ENCODE results near the gene PPA2. TPM values are rescaled to one million over a fixed set of nuclear protein-coding genes. Genes with fewer than 3 reads are reported as not detected.

PPA2 gene
- total RNA-seq, 1 experiment from 2014 or later = 74.5 TPM

DNA sequence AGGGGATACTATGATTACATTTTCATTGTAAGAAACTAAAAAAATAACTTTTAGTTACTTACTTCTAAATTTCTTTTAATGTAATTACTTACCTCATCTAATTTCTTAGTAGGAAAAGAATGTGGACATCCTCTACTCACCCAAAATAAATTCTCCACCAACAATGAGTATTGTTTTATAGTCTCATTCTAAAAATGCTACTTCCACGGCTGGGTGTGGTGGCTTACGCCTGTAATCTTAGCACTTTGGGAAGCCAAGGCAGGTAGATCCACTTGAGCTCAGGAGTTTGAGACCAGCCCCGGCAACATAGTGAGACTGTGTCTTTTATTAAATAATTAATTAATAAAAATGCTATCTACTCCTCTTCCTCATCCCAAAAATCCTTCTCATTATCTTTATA lies 99.8 kb downstream of the PPA2 start:
- no peaks in the 10 kb centered on the region for H3K4me1 ChIP-seq (replicated peaks; ENCODE audit: insufficient read depth)
- no peak overlapping the region for H3K4me2 ChIP-seq
- POLR2A ChIA-PET (ENCODE audit: unreplicated experiment) = no interaction called here
- BruUV-seq (replicated peaks) = no TSS peak
- no peak overlapping the region for H3K4me3 ChIP-seq
- no peaks in the 10 kb centered on the region for H3K27me3 ChIP-seq (ENCODE audit: insufficient read depth, low read depth)
- TF ChIP-seq EZH2 (IDR thresholded peaks at IDR 0.05; ENCODE audit: low read depth) = no peak
- TF ChIP-seq, protein P1, sequence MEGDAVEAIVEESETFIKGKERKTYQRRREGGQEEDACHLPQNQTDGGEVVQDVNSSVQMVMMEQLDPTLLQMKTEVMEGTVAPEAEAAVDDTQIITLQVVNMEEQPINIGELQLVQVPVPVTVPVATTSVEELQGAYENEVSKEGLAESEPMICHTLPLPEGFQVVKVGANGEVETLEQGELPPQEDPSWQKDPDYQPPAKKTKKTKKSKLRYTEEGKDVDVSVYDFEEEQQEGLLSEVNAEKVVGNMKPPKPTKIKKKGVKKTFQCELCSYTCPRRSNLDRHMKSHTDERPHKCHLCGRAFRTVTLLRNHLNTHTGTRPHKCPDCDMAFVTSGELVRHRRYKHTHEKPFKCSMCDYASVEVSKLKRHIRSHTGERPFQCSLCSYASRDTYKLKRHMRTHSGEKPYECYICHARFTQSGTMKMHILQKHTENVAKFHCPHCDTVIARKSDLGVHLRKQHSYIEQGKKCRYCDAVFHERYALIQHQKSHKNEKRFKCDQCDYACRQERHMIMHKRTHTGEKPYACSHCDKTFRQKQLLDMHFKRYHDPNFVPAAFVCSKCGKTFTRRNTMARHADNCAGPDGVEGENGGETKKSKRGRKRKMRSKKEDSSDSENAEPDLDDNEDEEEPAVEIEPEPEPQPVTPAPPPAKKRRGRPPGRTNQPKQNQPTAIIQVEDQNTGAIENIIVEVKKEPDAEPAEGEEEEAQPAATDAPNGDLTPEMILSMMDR (conservative IDR thresholded peaks at IDR 0.05) = no peak
- no peaks in the 10 kb centered on the region for H3F3A ChIP-seq (ENCODE audit: insufficient read depth, low read depth)
- H4K20me1 ChIP-seq (ENCODE audit: insufficient read depth) = no peaks in the 10 kb centered on the region
- no peaks in the 10 kb centered on the region; the same call in 1 of the 2 replicates for H3K36me3 ChIP-seq (ENCODE audit: low read depth)
- H3K79me2 ChIP-seq (ENCODE audit: low read depth) = no peaks in the 10 kb centered on the region
- CTCF ChIA-PET = no interaction called here
- H2AFZ ChIP-seq = no peak overlapping the region
- no peaks in the 10 kb centered on the region for H3K9me2 ChIP-seq (ENCODE audit: insufficient read depth)
- H3K9me3 ChIP-seq (ENCODE audit: insufficient read depth, low read depth) = no peaks in the 10 kb centered on the region
- no peak overlapping the region for H3K27ac ChIP-seq
- no peak for DNase-seq
- intact Hi-C loops (cut with micrococcal nuclease; ENCODE audit: unreplicated experiment) = no loop called here

DNA sequence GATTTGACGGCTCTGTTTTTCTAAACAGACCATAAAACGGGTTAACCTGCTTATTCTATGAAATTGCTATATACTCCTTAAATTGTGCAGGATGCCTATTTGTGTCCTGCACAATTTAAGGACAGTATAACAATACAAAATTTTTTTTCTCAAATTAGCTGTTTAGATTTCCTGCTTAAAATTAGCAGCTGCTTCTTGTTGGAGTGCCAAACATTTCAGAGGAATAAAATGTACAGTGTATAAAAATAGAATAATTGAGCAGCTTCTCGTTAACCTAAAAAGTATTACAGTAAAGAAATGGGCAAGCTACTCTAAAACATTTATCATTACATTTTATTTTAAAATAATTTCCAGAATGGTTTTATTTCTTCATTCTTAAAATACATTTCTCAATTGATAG lies 100.5 kb downstream of the PPA2 start:
- no peaks in the 10 kb centered on the region for H3K4me1 ChIP-seq (replicated peaks; ENCODE audit: insufficient read depth)
- no peaks in the 10 kb centered on the region for H4K20me1 ChIP-seq (ENCODE audit: insufficient read depth)
- ChIA-PET CTCF (no interaction called here), POLR2A (ENCODE audit: unreplicated experiment) (no interaction called here)
- H3K4me2 ChIP-seq = no peak overlapping the region
- H3F3A ChIP-seq (ENCODE audit: insufficient read depth, low read depth) = no peaks in the 10 kb centered on the region
- H3K79me2 ChIP-seq (ENCODE audit: low read depth) = no peaks in the 10 kb centered on the region
- H3K27me3 ChIP-seq (ENCODE audit: insufficient read depth, low read depth) = no peaks in the 10 kb centered on the region
- no TSS peak for BruUV-seq (replicated peaks)
- TF ChIP-seq, protein P1 (conservative IDR thresholded peaks at IDR 0.05) = no peak
- TF ChIP-seq EZH2 (IDR thresholded peaks at IDR 0.05; ENCODE audit: low read depth) = no peak
- DNase-seq = no peak
- no peaks in the 10 kb centered on the region; the same call in 1 of the 2 replicates for H3K36me3 ChIP-seq (ENCODE audit: low read depth)
- H3K27ac ChIP-seq = no peak overlapping the region
- intact Hi-C loops (cut with micrococcal nuclease; ENCODE audit: unreplicated experiment) = no loop called here
- H3K9me3 ChIP-seq (ENCODE audit: insufficient read depth, low read depth) = no peaks in the 10 kb centered on the region
- H2AFZ ChIP-seq = no peak overlapping the region
- no peak overlapping the region for H3K4me3 ChIP-seq
- no peaks in the 10 kb centered on the region for H3K9me2 ChIP-seq (ENCODE audit: insufficient read depth)

DNA sequence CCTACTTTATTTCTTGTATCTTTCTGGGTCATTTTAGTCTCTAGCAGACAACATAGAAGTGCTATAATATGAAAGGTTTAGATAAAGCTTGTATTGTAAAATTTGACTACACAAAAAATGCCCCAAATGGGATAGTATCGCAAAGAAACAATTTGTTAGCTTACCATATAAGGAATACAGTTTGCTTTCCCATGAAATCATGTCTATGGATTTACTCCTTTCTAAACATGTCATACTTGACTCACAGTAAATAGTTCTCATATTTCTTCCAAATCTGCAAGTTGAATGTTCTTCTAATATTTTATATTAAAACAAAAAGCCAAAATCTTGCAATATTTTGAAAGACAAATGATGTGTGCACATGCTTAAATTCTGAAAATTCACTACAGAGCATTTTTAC lies 103.9 kb downstream of the PPA2 start:
- Histone ChIP-seq H3K9me3 (ENCODE audit: insufficient read depth, low read depth) (no peaks in the 10 kb centered on the region), H3K27me3 (ENCODE audit: insufficient read depth, low read depth) (no peaks in the 10 kb centered on the region), H3K27ac (no peak overlapping the region), H3F3A (ENCODE audit: insufficient read depth, low read depth) (no peaks in the 10 kb centered on the region), H3K9me2 (ENCODE audit: insufficient read depth) (no peaks in the 10 kb centered on the region), H3K4me1 (replicated peaks; ENCODE audit: insufficient read depth) (no peaks in the 10 kb centered on the region), H3K4me2 (no peak overlapping the region), H4K20me1 (ENCODE audit: insufficient read depth) (no peaks in the 10 kb centered on the region), H3K4me3 (no peak overlapping the region), H2AFZ (no peak overlapping the region), H3K36me3 (ENCODE audit: low read depth) (no peaks in the 10 kb centered on the region; the same call in 1 of the 2 replicates), H3K79me2 (ENCODE audit: low read depth) (no peaks in the 10 kb centered on the region)
- ChIA-PET POLR2A (ENCODE audit: unreplicated experiment) (no interaction called here), CTCF (no interaction called here)
- DNase-seq = no peak
- TF ChIP-seq EZH2 (IDR thresholded peaks at IDR 0.05; ENCODE audit: low read depth) = no peak
- TF ChIP-seq, protein P1 (conservative IDR thresholded peaks at IDR 0.05) = no peak
- intact Hi-C loops (cut with micrococcal nuclease; ENCODE audit: unreplicated experiment) = no loop called here
- no TSS peak for BruUV-seq (replicated peaks)
